Caco-2 (cell line): ENCODE results near the gene MAGI1. TPM values are rescaled to one million over a fixed set of nuclear protein-coding genes. Genes with fewer than 3 reads are reported as not detected.

Source experiments
- BruUV-seq: library from RNA; stranded (reverse); fragments of 400-500 nt; replicated peaks from 2 replicates; lab custom pipeline; 2021; lab: Mats Ljungman, UMichigan
- CTCF ChIA-PET: fragments of 300-600 bp; sonication (Branson Sonifier 250); formaldehyde crosslinking; loops from one replicate; lab custom pipeline; 2022; ENCODE audit warnings: antibody characterized with exemption; lab: Charles Lee
- POLR2A ChIA-PET: fragments of 300-600 bp; sonication (Branson Sonifier 250); formaldehyde crosslinking; loops from one replicate; lab custom pipeline; 2022; ENCODE audit warnings: antibody characterized with exemption; lab: Charles Lee
- DNase-seq, 2 experiments: peaks; one replicate each; pipeline versions ENCODE4 v3.0.0 to v3.0.0-alpha.2; 2020 to 2022
- H3K27me3 ChIP-seq: replicated peaks from 2 replicates; pipeline ENCODE4 v1.6.0; 2011; ENCODE audit warnings: low read length; ENCODE audit not compliant: control insufficient read depth, insufficient read depth
- H3K36me3 ChIP-seq: 2 replicates; pipeline ENCODE4 v1.5.1; 2011; ENCODE audit warnings: low read length; ENCODE audit not compliant: control insufficient read depth, insufficient read depth
- H3K4me1 ChIP-seq: fragments of 250-450 bp; sonication (Bioruptor Pico); 2 replicates; pipeline ENCODE4 v1.5.1; 2020; ENCODE audit warnings: mild to moderate bottlenecking
- H3K4me3 ChIP-seq: 2 replicates; pipeline ENCODE4 v1.5.1; 2011; ENCODE audit warnings: low read depth, mild to moderate bottlenecking, control low read depth, low read length
- H3K9me3 ChIP-seq: fragments of 250-450 bp; sonication (Bioruptor Pico); 2 replicates; pipeline ENCODE4 v1.5.1; 2020; ENCODE audit warnings: mild to moderate bottlenecking, moderate library complexity
- H3K27ac Mint-ChIP-seq: one replicate; pipeline ENCODE4 v1.8.0; 2022; ENCODE audit warnings: mixed read lengths; ENCODE audit not compliant: unreplicated experiment
- H3K27me3 Mint-ChIP-seq: one replicate; pipeline ENCODE4 v1.8.0; 2022; ENCODE audit warnings: mixed read lengths; ENCODE audit not compliant: insufficient read depth, unreplicated experiment
- H3K36me3 Mint-ChIP-seq: one replicate; pipeline ENCODE4 v1.8.0; 2022; ENCODE audit warnings: mild to moderate bottlenecking, mixed read lengths; ENCODE audit not compliant: insufficient read depth, unreplicated experiment
- H3K4me1 Mint-ChIP-seq: one replicate; pipeline ENCODE4 v1.8.0; 2022; ENCODE audit warnings: low read depth, mixed read lengths; ENCODE audit not compliant: unreplicated experiment
- H3K4me3 Mint-ChIP-seq: one replicate; pipeline ENCODE4 v1.8.0; 2022; ENCODE audit warnings: mild to moderate bottlenecking, moderate library complexity, mixed read lengths; ENCODE audit not compliant: unreplicated experiment
- H3K9me3 Mint-ChIP-seq: one replicate; pipeline ENCODE4 v1.8.0; 2022; ENCODE audit warnings: mixed read lengths; ENCODE audit not compliant: unreplicated experiment
- intact Hi-C: fragments of 100-400 bp; cut with micrococcal nuclease; formaldehyde crosslinking; loops from one replicate; pipeline ENCODE4 v1.10.0; 2022; ENCODE audit not compliant: unreplicated experiment
- total RNA-seq: library from RNA; stranded (reverse); gene quantifications from 2 replicates; pipeline ENCODE4 v1.2.3, GENCODE V29; 2022
- TF ChIP-seq, protein P1 (sequence below), 2 experiments: fragments of 200-600 bp in 1 of 2; IDR thresholded peaks; 1 replicate in 1 of 2; 2 replicates in 1 of 2; pipeline versions ENCODE4 v1.5.1 to v1.8.0; 2011 to 2022; ENCODE audit warnings: antibody characterized with exemption in 1 of 2, control low read depth in 1 of 2, inconsistent platforms in 1 of 2, low read depth in 1 of 2, low read length in 1 of 2, mild to moderate bottlenecking in 1 of 2, moderate library complexity in 1 of 2; ENCODE audit not compliant: insufficient read depth in 1 of 2, severe bottlenecking in 1 of 2, unreplicated experiment in 1 of 2

Gene MAGI1
- total RNA-seq, 1 experiment from 2014 or later: 64.9 TPM

DNA sequence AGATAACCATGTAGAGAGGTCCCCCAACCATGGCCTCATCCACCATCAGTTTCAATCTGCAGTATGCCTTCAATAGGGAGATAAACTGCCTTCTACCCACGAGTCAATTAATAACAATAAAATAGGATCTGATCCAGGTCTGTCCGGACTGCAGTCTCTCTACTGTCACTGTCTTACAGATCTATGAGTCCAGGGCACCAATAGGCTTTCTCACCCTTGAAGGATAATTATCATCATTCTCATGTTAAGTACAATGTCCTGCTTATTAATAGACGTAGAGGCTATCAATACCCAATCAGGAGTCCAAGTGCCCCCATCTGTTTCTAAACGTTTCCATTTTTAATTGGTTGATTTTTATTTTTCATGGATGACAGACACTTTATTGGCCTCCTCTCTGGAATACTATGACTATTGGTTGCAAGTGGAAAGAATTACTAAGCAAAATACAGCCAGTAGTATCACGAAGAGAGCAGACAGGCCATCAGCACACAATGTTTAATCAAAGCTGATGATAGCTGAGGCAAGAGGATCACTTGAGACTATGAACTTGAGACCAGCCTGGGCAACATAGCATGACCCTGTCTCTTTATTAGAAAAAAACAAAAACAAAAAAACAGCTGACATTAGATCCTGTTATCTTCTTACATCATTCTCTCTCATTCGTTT is 480.7 kb downstream of the MAGI1 start:
- peaks cover 11% of the 10 kb centered on the region for H3K4me1 Mint-ChIP-seq
- Histone ChIP-seq H3K9me3 (no peaks in the 10 kb centered on the region), H3K4me1 (no peaks in the 10 kb centered on the region; the same call in 1 of the 2 replicates), H3K36me3 (no peaks in the 10 kb centered on the region), H3K4me3 (no peak overlapping the region), H3K27me3 (no peaks in the 10 kb centered on the region)
- H3K27ac Mint-ChIP-seq: no peak overlapping the region
- no peak overlapping the region for H3K4me3 Mint-ChIP-seq
- no peaks in the 10 kb centered on the region for H3K36me3 Mint-ChIP-seq
- TF ChIP-seq, protein P1, sequence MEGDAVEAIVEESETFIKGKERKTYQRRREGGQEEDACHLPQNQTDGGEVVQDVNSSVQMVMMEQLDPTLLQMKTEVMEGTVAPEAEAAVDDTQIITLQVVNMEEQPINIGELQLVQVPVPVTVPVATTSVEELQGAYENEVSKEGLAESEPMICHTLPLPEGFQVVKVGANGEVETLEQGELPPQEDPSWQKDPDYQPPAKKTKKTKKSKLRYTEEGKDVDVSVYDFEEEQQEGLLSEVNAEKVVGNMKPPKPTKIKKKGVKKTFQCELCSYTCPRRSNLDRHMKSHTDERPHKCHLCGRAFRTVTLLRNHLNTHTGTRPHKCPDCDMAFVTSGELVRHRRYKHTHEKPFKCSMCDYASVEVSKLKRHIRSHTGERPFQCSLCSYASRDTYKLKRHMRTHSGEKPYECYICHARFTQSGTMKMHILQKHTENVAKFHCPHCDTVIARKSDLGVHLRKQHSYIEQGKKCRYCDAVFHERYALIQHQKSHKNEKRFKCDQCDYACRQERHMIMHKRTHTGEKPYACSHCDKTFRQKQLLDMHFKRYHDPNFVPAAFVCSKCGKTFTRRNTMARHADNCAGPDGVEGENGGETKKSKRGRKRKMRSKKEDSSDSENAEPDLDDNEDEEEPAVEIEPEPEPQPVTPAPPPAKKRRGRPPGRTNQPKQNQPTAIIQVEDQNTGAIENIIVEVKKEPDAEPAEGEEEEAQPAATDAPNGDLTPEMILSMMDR (IDR thresholded peaks at IDR 0.05; ENCODE audit: insufficient read depth in 1 of 2, low read depth in 1 of 2, low read length in 1 of 2, severe bottlenecking in 1 of 2, unreplicated experiment in 1 of 2): no peak
- no TSS peak for BruUV-seq
- no peak for DNase-seq
- no peaks in the 10 kb centered on the region for H3K27me3 Mint-ChIP-seq
- CTCF ChIA-PET: no interaction called here
- intact Hi-C loops: no loop called here
- POLR2A ChIA-PET: no interaction called here
- H3K9me3 Mint-ChIP-seq: no peaks in the 10 kb centered on the region

DNA sequence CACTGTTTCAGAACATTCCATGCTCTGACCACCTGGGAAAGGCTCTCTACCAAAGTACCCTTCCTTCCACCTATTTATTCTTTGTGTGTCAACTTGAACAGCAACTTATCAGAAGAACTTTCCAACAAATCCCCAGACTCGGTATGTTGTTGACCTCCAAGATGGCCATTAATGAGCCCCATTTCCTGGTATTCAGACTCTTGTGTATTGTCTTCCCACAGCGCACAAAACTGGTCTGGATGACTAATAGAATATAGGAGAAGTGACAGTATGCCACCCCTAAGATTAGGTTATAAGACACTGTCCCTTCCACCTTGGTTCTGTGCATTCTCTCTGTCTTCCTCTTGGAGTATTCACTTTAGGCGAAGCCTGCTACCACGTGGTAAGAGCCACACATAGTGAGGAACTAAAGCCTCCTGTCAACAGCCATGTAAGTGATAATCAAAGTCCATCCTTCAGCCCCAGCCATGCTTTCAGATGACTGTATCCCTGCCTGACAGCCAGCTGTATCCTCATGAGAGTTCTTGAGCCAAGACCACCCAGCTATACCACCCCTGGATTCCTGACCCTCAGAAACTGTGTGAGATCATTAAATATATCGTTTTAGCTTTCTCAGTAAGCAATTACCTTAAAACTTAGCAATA is 481.7 kb downstream of the MAGI1 start:
- Mint-ChIP-seq H3K4me1 (peaks cover 14% of the 10 kb centered on the region), H3K27me3 (no peaks in the 10 kb centered on the region), H3K27ac (no peak overlapping the region), H3K36me3 (no peaks in the 10 kb centered on the region), H3K9me3 (no peaks in the 10 kb centered on the region), H3K4me3 (no peak overlapping the region)
- BruUV-seq: no TSS peak
- CTCF ChIA-PET: no interaction called here
- H3K27me3 ChIP-seq: no peaks in the 10 kb centered on the region
- intact Hi-C loops: no loop called here
- no peaks in the 10 kb centered on the region for H3K9me3 ChIP-seq
- H3K36me3 ChIP-seq: no peaks in the 10 kb centered on the region
- no peak for DNase-seq
- H3K4me1 ChIP-seq: peaks cover 8% of the 10 kb centered on the region
- POLR2A ChIA-PET: no interaction called here
- H3K4me3 ChIP-seq: no peak overlapping the region
- TF ChIP-seq, protein P1 (IDR thresholded peaks at IDR 0.05; ENCODE audit: insufficient read depth in 1 of 2, low read depth in 1 of 2, low read length in 1 of 2, severe bottlenecking in 1 of 2, unreplicated experiment in 1 of 2): no peak

DNA sequence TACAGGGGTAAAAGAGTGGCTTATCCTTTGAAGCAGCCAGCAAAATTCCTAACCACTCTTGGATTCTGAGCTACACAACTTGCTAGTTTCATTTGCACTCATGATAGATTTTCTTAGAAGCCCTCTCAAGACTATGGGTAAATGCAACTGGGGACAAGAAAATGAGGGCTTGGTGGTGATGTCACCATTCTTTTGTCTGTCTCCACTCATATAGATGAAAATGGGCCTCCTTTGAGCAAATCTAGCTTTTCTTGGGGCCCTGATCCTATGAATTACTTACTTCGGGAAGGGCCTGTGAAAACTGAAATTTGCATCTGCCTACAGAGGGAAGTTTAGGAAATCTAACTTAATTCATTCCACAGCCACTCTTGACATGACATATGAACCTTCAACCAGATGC is 486.3 kb downstream of the MAGI1 start:
- Mint-ChIP-seq H3K36me3 (peaks cover 5% of the 10 kb centered on the region), H3K27ac (peak overlapping the region; percentile 64), H3K4me3 (no peak overlapping the region), H3K27me3 (no peaks in the 10 kb centered on the region), H3K9me3 (no peaks in the 10 kb centered on the region), H3K4me1 (peaks cover 17% of the 10 kb centered on the region)
- no TSS peak for BruUV-seq
- Histone ChIP-seq H3K9me3 (no peaks in the 10 kb centered on the region), H3K27me3 (no peaks in the 10 kb centered on the region), H3K36me3 (no peaks in the 10 kb centered on the region), H3K4me3 (no peak overlapping the region), H3K4me1 (peaks cover 28% of the 10 kb centered on the region)
- DNase-seq: no peak
- POLR2A ChIA-PET: no interaction called here
- CTCF ChIA-PET: interaction anchor here (0.6 kb wide), 1 partner anchor 10 kb away, joined by 3 read pairs; no protein-coding TSS in a partner anchor
- TF ChIP-seq, protein P1 (IDR thresholded peaks at IDR 0.05; ENCODE audit: insufficient read depth in 1 of 2, low read depth in 1 of 2, low read length in 1 of 2, severe bottlenecking in 1 of 2, unreplicated experiment in 1 of 2): no peak
- intact Hi-C loops: no loop called here
